ENCODE results near the gene PRG2. TPM values are rescaled to one million over a fixed set of nuclear protein-coding genes. Genes with fewer than 3 reads are reported as not detected.

PRG2 gene
- total and polyA plus RNA-seq, 2 of the 13 experiments (the other 11 are each of a cell fraction or from before 2014, with no cell fraction given): not detected

DNA sequence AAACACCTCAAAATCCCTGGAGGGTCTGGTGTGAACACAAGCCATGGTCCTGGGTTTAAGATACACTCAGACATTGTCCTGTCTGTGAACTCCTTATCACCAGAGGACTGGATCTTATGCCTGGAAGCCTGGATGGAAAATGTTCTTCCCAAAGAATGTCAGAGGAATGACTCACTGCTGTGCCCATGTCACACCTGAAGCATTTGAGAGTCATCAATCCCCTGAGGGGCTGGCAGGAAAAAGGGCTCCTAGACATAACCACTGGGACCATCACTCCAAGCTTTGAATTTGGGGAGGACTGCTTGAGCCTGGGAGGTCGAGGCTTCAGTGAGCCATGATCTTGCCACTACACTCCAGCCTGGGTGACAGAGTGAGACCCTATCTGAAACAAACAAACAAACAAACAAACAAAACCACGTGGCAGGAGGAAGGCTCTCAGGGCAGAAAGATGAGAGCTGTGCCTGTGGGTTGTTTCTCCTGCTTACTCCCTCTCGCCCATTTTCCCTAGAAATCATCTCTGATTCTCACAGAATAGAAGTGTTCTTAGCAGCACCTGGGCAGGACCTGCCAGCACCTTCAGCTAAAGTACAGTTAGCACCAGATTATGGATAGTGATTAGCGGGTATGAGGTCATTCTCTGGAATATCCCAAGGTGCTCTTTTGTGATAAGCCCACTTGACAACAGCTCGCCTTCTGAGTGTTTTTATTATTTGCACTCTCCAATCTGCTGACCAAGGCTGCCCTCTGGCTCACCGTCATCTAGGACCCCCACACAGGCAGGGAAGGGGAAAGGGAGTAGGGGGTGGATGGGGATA, 11.9 kb upstream of the PRG2 start:
- BruUV-seq (replicated peaks): no TSS peak
- Histone ChIP-seq H3K4me1 (ENCODE audit: insufficient read depth, low read length) (peaks cover 24% of the 10 kb centered on the region), H4K20me1 (ENCODE audit: insufficient read depth, low read length) (no peaks in the 10 kb centered on the region), H3K36me3 (replicated peaks in 1 of 2; ENCODE audit: control insufficient read depth in 1 of 2, insufficient read depth in 2 of 2, low read length in 2 of 2) (no peaks in the 10 kb centered on the region), H2AFZ (ENCODE audit: low read length) (no peak overlapping the region), H3K9ac (ENCODE audit: insufficient read depth, low read depth, low read length) (no peak overlapping the region), H3K27me3 (ENCODE audit: control insufficient read depth in 1 of 2, insufficient read depth in 2 of 2, low read length in 2 of 2) (peaks cover 0 to 5% of the 10 kb centered on the region in 2 experiments; a peak in 3 of 5 replicates), H3K4me3 (replicated peaks in 1 of 3; ENCODE audit: insufficient read depth in 1 of 3, low read depth in 2 of 3, low read length in 3 of 3) (no peak overlapping the region), H3K4me2 (ENCODE audit: low read depth, low read length) (no peak overlapping the region), H3K79me2 (ENCODE audit: insufficient read depth, low read length) (no peaks in the 10 kb centered on the region), H3K9me3 (ENCODE audit: low read length) (no peaks in the 10 kb centered on the region), H3K27ac (ENCODE audit: extremely low read length, insufficient read depth, low read length) (no peak overlapping the region)
- ChIA-PET POLR2A (no interaction called here), CTCF (ENCODE audit: low intra/inter-chr PET ratio, low total read pairs) (no interaction called here)
- in situ Hi-C loops (cut with HindIII; ENCODE audit: extremely low pct_ligation_motif_present, low pct_unique_long_range_greater_than_20kb) (no loop called here), intact Hi-C loops (cut with micrococcal nuclease; ENCODE audit: unreplicated experiment) (no loop called here)
- FAIRE-seq (no peak), DNase-seq (ENCODE audit: low spot score) (no peak), ATAC-seq (no peak)
- TF ChIP-seq SAP130 (CRISPR knock-in tag; IDR thresholded peaks at IDR 0.05; ENCODE audit: low read depth) (no peak), FOSL2 (CRISPR knock-in tag; IDR thresholded peaks at IDR 0.05) (0 out of 2 replicates have a peak, but pooled peaks have one; percentile 18)
- 27% methylated on average over 4 of the region's 6 CpGs for WGBS (ENCODE audit: low lambda C conversion rate)

DNA sequence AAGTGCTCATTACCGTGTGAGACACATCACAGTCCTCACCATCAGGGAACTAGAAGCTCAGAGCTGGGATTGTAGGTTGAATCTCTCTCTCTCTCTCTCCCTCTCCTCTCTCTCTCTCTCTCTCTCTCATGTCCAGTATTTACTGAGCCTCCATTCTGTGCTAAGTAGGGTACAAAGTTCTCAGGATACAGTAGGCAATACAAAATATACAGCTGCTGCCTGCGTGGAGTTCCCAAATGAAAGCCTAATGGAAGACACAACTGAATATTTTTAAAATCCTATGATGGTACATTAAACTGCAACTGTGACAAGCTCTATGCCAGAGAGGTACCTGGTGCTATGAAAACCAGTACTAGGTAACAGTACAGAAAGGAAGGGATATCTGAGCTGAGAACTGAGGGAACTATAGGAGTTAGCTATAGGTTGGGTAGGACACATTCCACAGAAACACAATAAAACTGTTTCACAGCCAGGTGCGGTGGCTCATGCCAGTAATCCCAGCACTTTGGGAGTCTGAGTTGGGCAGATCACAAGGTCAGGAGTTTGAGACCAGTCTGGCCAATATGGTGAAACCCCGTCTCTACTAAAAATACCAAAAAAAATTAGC, 9.6 kb upstream of the PRG2 start:
- H3K27me3 ChIP-seq (ENCODE audit: control insufficient read depth in 1 of 2, insufficient read depth in 2 of 2, low read length in 2 of 2): peaks cover 0 to 4% of the 10 kb centered on the region in 2 experiments; a peak in 3 of 5 replicates
- ATAC-seq: peak; percentile 92
- in situ Hi-C loops (cut with HindIII; ENCODE audit: extremely low pct_ligation_motif_present, low pct_unique_long_range_greater_than_20kb): no loop called here
- peak overlapping the region in 1 of 3 experiments; percentile 13; a peak in 1 of 6 replicates for H3K4me3 ChIP-seq (replicated peaks in 1 of 3; ENCODE audit: insufficient read depth in 1 of 3, low read depth in 2 of 3, low read length in 3 of 3)
- FAIRE-seq: peak; percentile 65
- no TSS peak for BruUV-seq (replicated peaks)
- H4K20me1 ChIP-seq (ENCODE audit: insufficient read depth, low read length): no peaks in the 10 kb centered on the region
- ChIA-PET POLR2A (interaction anchor here (0.6 to 1.0 kb wide), 3 partner anchors 41 to 57 kb away, joined by 3 to 4 read pairs (median 3); no protein-coding TSS in a partner anchor), CTCF (ENCODE audit: low intra/inter-chr PET ratio, low total read pairs) (no interaction called here)
- H3K4me2 ChIP-seq (ENCODE audit: low read depth, low read length): peak overlapping the region; percentile 68
- WGBS (ENCODE audit: low lambda C conversion rate): 8% methylated on average over 4 of the region's 4 CpGs
- H2AFZ ChIP-seq (ENCODE audit: low read length): no peak overlapping the region
- H3K9me3 ChIP-seq (ENCODE audit: low read length): no peaks in the 10 kb centered on the region
- peak overlapping the region; percentile 37 for H3K27ac ChIP-seq (ENCODE audit: extremely low read length, insufficient read depth, low read length)
- intact Hi-C loops (cut with micrococcal nuclease; ENCODE audit: unreplicated experiment): no loop called here
- H3K36me3 ChIP-seq (replicated peaks in 1 of 2; ENCODE audit: control insufficient read depth in 1 of 2, insufficient read depth in 2 of 2, low read length in 2 of 2): no peaks in the 10 kb centered on the region
- H3K9ac ChIP-seq (ENCODE audit: insufficient read depth, low read depth, low read length): peak overlapping the region; percentile 23; the same call in 1 of the 2 replicates
- H3K79me2 ChIP-seq (ENCODE audit: insufficient read depth, low read length): no peaks in the 10 kb centered on the region
- peaks cover 24% of the 10 kb centered on the region for H3K4me1 ChIP-seq (ENCODE audit: insufficient read depth, low read length)
- DNase-seq (ENCODE audit: low spot score): peak; percentile 81
- TF ChIP-seq HMGA1 (CRISPR knock-in tag; conservative IDR thresholded peaks at IDR 0.05) (no peak), ZNF674 (CRISPR knock-in tag; IDR thresholded peaks at IDR 0.05; ENCODE audit: low read depth) (no peak), ZNF766 (CRISPR knock-in tag; IDR thresholded peaks at IDR 0.05; ENCODE audit: borderline replicate concordance) (no peak), SATB2 (CRISPR knock-in tag; IDR thresholded peaks at IDR 0.05) (no peak), NR2F6 (IDR thresholded peaks at IDR 0.05) (no peak), NR2F6 (CRISPR knock-in tag; IDR thresholded peaks at IDR 0.05) (0 out of 2 replicates have a peak, but pooled peaks have one; percentile 10), ZBTB3 (CRISPR knock-in tag; IDR thresholded peaks at IDR 0.05; ENCODE audit: borderline replicate concordance, low read depth) (no peak), ZNF253 (CRISPR knock-in tag; IDR thresholded peaks at IDR 0.05; ENCODE audit: borderline replicate concordance) (no peak), ZNF234 (CRISPR knock-in tag; conservative IDR thresholded peaks at IDR 0.05) (no peak), E2F2 (CRISPR knock-in tag; IDR thresholded peaks at IDR 0.05; ENCODE audit: borderline replicate concordance) (no peak), CHD2 (IDR thresholded peaks at IDR 0.05; ENCODE audit: low read depth, low read length) (no peak)
- TF ChIP-seq, protein P1, sequence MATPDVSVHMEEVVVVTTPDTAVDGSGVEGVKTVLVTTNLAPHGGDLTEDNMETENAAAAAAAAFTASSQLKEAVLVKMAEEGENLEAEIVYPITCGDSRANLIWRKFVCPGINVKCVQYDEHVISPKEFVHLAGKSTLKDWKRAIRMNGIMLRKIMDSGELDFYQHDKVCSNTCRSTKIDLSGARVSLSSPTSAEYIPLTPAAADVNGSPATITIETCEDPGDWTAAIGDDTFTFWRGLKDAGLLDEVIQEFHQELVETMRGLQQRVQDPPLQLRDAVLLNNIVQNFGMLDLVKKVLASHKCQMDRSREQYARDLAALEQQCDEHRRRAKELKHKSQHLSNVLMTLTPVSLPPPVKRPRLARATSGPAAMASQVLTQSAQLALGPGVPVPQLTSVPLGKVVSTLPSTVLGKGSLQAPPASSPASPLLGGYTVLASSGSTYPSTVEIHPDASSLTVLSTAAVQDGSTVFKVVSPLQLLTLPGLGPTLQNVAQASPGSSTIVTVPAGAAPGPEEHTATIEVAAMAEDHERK (CRISPR knock-in tag; IDR thresholded peaks at IDR 0.05; ENCODE audit: low read depth): no peak
- TF ChIP-seq, protein P2, sequence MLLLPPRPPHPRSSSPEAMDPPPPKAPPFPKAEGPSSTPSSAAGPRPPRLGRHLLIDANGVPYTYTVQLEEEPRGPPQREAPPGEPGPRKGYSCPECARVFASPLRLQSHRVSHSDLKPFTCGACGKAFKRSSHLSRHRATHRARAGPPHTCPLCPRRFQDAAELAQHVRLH (CRISPR knock-in tag; IDR thresholded peaks at IDR 0.05; ENCODE audit: borderline replicate concordance, low read depth): no peak
